K562 (cell line): ENCODE data around the gene NDUFA5. TPM values are rescaled to one million over a fixed set of nuclear protein-coding genes. Genes with fewer than 3 reads are reported as not detected.
A peak's percentile ranks its signal among the peaks of the same experiment; 100 is the strongest.

Experiments
- ARNT ChIP-seq, 2 experiments: fragments of 450-650 bp; IDR thresholded peaks; 2 replicates each; pipeline ENCODE4 v1.6.1; 2016; ENCODE audit warnings: mild to moderate bottlenecking in 1 of 2
- CBFA2T2 ChIP-seq: fragments of 450-650 bp; conservative IDR thresholded peaks from 2 replicates; pipeline ENCODE4 v1.6.1; 2017; ENCODE audit warnings: mild to moderate bottlenecking
- DDX20 ChIP-seq: fragments of 450-650 bp; IDR thresholded peaks from 2 replicates; pipeline ENCODE4 v1.6.1; 2016; ENCODE audit warnings: missing genetic modification characterization, low read depth, mild to moderate bottlenecking, missing compliant biosample characterization, moderate library complexity
- DIDO1 ChIP-seq: fragments of 450-650 bp; IDR thresholded peaks from 2 replicates; pipeline ENCODE4 v1.6.1; 2016; ENCODE audit warnings: low read depth, missing biosample characterization, missing genetic modification characterization
- FOXA1 ChIP-seq: fragments of 450-650 bp; IDR thresholded peaks from 2 replicates; pipeline ENCODE4 v1.6.1; 2016; ENCODE audit warnings: mild to moderate bottlenecking, borderline replicate concordance
- KLF10 ChIP-seq: fragments of 250-450 bp; sonication (Bioruptor Pico); IDR thresholded peaks from 2 replicates; pipeline ENCODE4 v1.6.1; 2021; ENCODE audit warnings: matching md5 sums
- MEF2A ChIP-seq: IDR thresholded peaks from 2 replicates; pipeline ENCODE4 v1.6.1; 2011; ENCODE audit warnings: low read depth, mild to moderate bottlenecking, low read length, moderate library complexity; ENCODE audit not compliant: control insufficient read depth
- NBN ChIP-seq: fragments of 450-650 bp; IDR thresholded peaks from 2 replicates; pipeline ENCODE4 v1.6.1; 2016; ENCODE audit warnings: low read depth, mild to moderate bottlenecking
- NONO ChIP-seq, 2 experiments: fragments of 200-400 bp in 1 of 2; fragments of 450-650 bp in 1 of 2; formaldehyde crosslinking in 1 of 2; IDR thresholded peaks; 2 replicates each; pipeline ENCODE4 v1.6.1; 2017; ENCODE audit warnings: low read depth in 2 of 2, mild to moderate bottlenecking in 2 of 2, moderate library complexity in 2 of 2, low read length in 1 of 2
- NR0B1 ChIP-seq: fragments of 450-650 bp; IDR thresholded peaks from one replicate; pipeline ENCODE4 v1.6.1; 2018; ENCODE audit warnings: mild to moderate bottlenecking, moderate library complexity; ENCODE audit not compliant: partially characterized antibody
- PCBP1 ChIP-seq: fragments of 200-400 bp; formaldehyde crosslinking; IDR thresholded peaks from 2 replicates; pipeline ENCODE4 v1.6.1; 2018; ENCODE audit warnings: mild to moderate bottlenecking, low read depth, low read length; ENCODE audit not compliant: poor library complexity, severe bottlenecking
- PHB2 ChIP-seq: fragments of 450-650 bp; IDR thresholded peaks from 2 replicates; pipeline ENCODE4 v1.6.1; 2017; ENCODE audit warnings: low read depth
- SAFB ChIP-seq: fragments of 200-400 bp; formaldehyde crosslinking; IDR thresholded peaks from 2 replicates; pipeline ENCODE4 v1.6.1; 2017; ENCODE audit warnings: low read depth, low read length, borderline replicate concordance
- SLC30A9 ChIP-seq: fragments of 250-450 bp; sonication (Bioruptor Pico); IDR thresholded peaks from 2 replicates; pipeline ENCODE4 v1.8.0; 2022; ENCODE audit warnings: mild to moderate bottlenecking, moderate library complexity
- SMAD3 ChIP-seq: fragments of 450-650 bp; formaldehyde crosslinking; conservative IDR thresholded peaks from 2 replicates; pipeline ENCODE4 v1.4.0; 2020; ENCODE audit warnings: mild to moderate bottlenecking
- SNRNP70 ChIP-seq: fragments of 200-400 bp; formaldehyde crosslinking; optimal IDR thresholded peaks from 2 replicates; pipeline ENCODE3; 2017; ENCODE audit warnings: low read depth, low read length
- TAL1 ChIP-seq: fragments of 450-650 bp; IDR thresholded peaks from 2 replicates; pipeline ENCODE4 v1.6.1; 2016; ENCODE audit warnings: mild to moderate bottlenecking
- TEAD2 ChIP-seq: fragments of 450-650 bp; IDR thresholded peaks from 2 replicates; pipeline ENCODE4 v1.6.1; 2016; ENCODE audit warnings: missing genetic modification characterization, control low read depth, missing compliant biosample characterization
- ZFX ChIP-seq: sonication (generic); formaldehyde crosslinking; IDR thresholded peaks from 2 replicates; pipeline ENCODE4 v1.8.0; 2022; ENCODE audit warnings: mild to moderate bottlenecking, missing genetic modification reagents, moderate library complexity
- ZNF134 ChIP-seq: fragments of 250-450 bp; sonication (Bioruptor Pico); conservative IDR thresholded peaks from 2 replicates; pipeline ENCODE4 v1.4.0; 2020
- ZNF282 ChIP-seq: sonication (generic); formaldehyde crosslinking; IDR thresholded peaks from 2 replicates; pipeline ENCODE4 v1.8.1; 2023; ENCODE audit warnings: missing genetic modification reagents
- ZNF778 ChIP-seq: fragments of 450-650 bp; formaldehyde crosslinking; IDR thresholded peaks from 2 replicates; pipeline ENCODE4 v1.4.0; 2020; ENCODE audit warnings: mild to moderate bottlenecking, moderate library complexity
- polyA plus RNA-seq, 8 experiments: library from polyadenylated mRNA; depleted of rRNA in 4 of 8; stranded (reverse) in 5 of 8; unstranded in 3 of 8; fragments of >200 nt; fragmentation: Nextera tagmentation in 2 of 8; fragmentation: Illumina TruSeq in 1 of 8; extraction: Ambion mirVana in 2 of 8; extraction: Trizol in 1 of 8; gene quantifications; 2 replicates each; pipeline versions ENCODE4 v1.2.1 to v1.2.3, GENCODE V29; 2011 to 2014; ENCODE audit warnings: inconsistent platforms in 1 of 8, missing spikeins in 1 of 8
- total RNA-seq, 7 experiments: library from RNA; depleted of rRNA in 6 of 7; stranded (reverse); fragments of >200 nt in 6 of 7; fragmentation: Illumina TruSeq in 2 of 7; extraction: Trizol in 2 of 7; gene quantifications; 2 replicates each; pipeline versions ENCODE4 v1.2.1 to v1.2.3, GENCODE V29; 2011 to 2021; ENCODE audit warnings: low replicate concordance in 1 of 7
- TF ChIP-seq, protein P1 (sequence below): fragments of 450-650 bp; formaldehyde crosslinking; IDR thresholded peaks from 2 replicates; pipeline ENCODE4 v1.4.0; 2022; ENCODE audit warnings: missing genetic modification characterization
- TF ChIP-seq, protein P2 (sequence below): fragments of 200-800 bp; sonication (Bioruptor generic); IDR thresholded peaks from 2 replicates; pipeline ENCODE4 v1.6.1; 2017; ENCODE audit warnings: missing genetic modification characterization, missing compliant biosample characterization
- TF ChIP-seq, protein P3 (sequence below): fragments of 250-450 bp; sonication (Bioruptor Pico); IDR thresholded peaks from 2 replicates; pipeline ENCODE4 v1.4.0; 2020; ENCODE audit warnings: borderline replicate concordance

NDUFA5 gene
- total and polyA plus RNA-seq, 9 of the 15 experiments (the other 6 are each of a cell fraction or from before 2014, with no cell fraction given): 155 to 677 (median 269) TPM

GRCh38 chr7:123538189-123538714 lies 19.4 kb downstream of the NDUFA5 start (continued):
- peak; percentile 35; the same call in 1 of the 2 replicates for TF ChIP-seq TAL1
- no peak for TF ChIP-seq ZFX
- TF ChIP-seq, protein P1, sequence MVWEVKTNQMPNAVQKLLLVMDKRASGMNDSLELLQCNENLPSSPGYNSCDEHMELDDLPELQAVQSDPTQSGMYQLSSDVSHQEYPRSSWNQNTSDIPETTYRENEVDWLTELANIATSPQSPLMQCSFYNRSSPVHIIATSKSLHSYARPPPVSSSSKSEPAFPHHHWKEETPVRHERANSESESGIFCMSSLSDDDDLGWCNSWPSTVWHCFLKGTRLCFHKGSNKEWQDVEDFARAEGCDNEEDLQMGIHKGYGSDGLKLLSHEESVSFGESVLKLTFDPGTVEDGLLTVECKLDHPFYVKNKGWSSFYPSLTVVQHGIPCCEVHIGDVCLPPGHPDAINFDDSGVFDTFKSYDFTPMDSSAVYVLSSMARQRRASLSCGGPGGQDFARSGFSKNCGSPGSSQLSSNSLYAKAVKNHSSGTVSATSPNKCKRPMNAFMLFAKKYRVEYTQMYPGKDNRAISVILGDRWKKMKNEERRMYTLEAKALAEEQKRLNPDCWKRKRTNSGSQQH (CRISPR knock-in tag): no peak
- no peak for TF ChIP-seq SMAD3 (CRISPR knock-in tag)
- no peak for TF ChIP-seq DDX20 (tag)
- peak; percentile 67 to 89; a peak in 2 of 4 replicates for TF ChIP-seq ARNT (IDR thresholded peaks at IDR 0.05)
- TF ChIP-seq SNRNP70: no peak
- TF ChIP-seq ZNF778 (CRISPR knock-in tag): no peak
- no peak for TF ChIP-seq KLF10 (CRISPR knock-in tag)
- no peak for TF ChIP-seq SLC30A9 (CRISPR knock-in tag)
- no peak for TF ChIP-seq SAFB
- TF ChIP-seq NR0B1: no peak
- TF ChIP-seq NBN: peak; percentile 41; the same call in 1 of the 2 replicates
- TF ChIP-seq PHB2: no peak
- no peak for TF ChIP-seq NONO (IDR thresholded peaks at IDR 0.05; ENCODE audit: low read depth in 2 of 2, low read length in 1 of 2)
- no peak for TF ChIP-seq DIDO1 (tag)
- TF ChIP-seq ZNF134 (CRISPR knock-in tag): no peak
- TF ChIP-seq PCBP1: no peak
- TF ChIP-seq, protein P2, sequence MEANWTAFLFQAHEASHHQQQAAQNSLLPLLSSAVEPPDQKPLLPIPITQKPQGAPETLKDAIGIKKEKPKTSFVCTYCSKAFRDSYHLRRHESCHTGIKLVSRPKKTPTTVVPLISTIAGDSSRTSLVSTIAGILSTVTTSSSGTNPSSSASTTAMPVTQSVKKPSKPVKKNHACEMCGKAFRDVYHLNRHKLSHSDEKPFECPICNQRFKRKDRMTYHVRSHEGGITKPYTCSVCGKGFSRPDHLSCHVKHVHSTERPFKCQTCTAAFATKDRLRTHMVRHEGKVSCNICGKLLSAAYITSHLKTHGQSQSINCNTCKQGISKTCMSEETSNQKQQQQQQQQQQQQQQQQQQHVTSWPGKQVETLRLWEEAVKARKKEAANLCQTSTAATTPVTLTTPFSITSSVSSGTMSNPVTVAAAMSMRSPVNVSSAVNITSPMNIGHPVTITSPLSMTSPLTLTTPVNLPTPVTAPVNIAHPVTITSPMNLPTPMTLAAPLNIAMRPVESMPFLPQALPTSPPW (CRISPR knock-in tag): 0 out of 2 replicates have a peak, but pooled peaks have one; percentile 9
- no peak; the same call in 1 of the 2 replicates for TF ChIP-seq CBFA2T2
- TF ChIP-seq TEAD2 (tag): no peak
- TF ChIP-seq, protein P3, sequence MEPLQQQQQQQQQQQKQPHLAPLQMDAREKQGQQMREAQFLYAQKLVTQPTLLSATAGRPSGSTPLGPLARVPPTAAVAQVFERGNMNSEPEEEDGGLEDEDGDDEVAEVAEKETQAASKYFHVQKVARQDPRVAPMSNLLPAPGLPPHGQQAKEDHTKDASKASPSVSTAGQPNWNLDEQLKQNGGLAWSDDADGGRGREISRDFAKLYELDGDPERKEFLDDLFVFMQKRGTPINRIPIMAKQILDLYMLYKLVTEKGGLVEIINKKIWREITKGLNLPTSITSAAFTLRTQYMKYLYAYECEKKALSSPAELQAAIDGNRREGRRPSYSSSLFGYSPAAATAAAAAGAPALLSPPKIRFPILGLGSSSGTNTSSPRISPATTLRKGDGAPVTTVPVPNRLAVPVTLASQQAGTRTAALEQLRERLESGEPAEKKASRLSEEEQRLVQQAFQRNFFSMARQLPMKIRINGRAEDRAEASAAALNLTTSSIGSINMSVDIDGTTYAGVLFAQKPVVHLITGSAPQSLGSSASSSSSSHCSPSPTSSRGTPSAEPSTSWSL (CRISPR knock-in tag): no peak
- no peak for TF ChIP-seq MEF2A
- TF ChIP-seq ZNF282 (CRISPR knock-in tag): no peak
- no peak for TF ChIP-seq FOXA1
